HG03565 (cell line): ENCODE data around the gene GNAS.

ENCODE experiments used
- ATAC-seq: cut with Tn5 transposase; IDR thresholded peaks from one replicate; pipeline ENCODE4 v1.9.1; 2021; ENCODE audit warnings: mild to moderate bottlenecking, moderate library complexity; ENCODE audit not compliant: unreplicated experiment

Gene GNAS

GRCh38 chr20:58877976-58878360 lies 25.5 kb downstream of the GNAS start:
- no peak for ATAC-seq

GRCh38 chr20:58878399-58878798 lies 25.9 kb downstream of the GNAS start:
- no peak for ATAC-seq

GRCh38 chr20:58880441-58880840 lies 27.9 kb downstream of the GNAS start:
- no peak for ATAC-seq

GRCh38 chr20:58880994-58881752 lies 28.7 kb downstream of the GNAS start:
- no peak for ATAC-seq

- no peak for ATAC-seq
Measured at GRCh38 chr20:58882704-58883089, 30.2 kb downstream of the GNAS start.

- ATAC-seq, result no peak
Measured at GRCh38 chr20:58883241-58883691, 30.8 kb downstream of the GNAS start.

GRCh38 chr20:58884966-58885365 lies 32.5 kb downstream of the GNAS start:
- ATAC-seq, result no peak

- ATAC-seq, result no peak
Measured at GRCh38 chr20:58886546-58886945, 34.0 kb downstream of the GNAS start.

GRCh38 chr20:58888103-58888502 lies 35.6 kb downstream of the GNAS start:
- ATAC-seq, result no peak

GRCh38 chr20:58888521-58889333 lies 36.2 kb downstream of the GNAS start:
- peak; percentile 28 for ATAC-seq

GRCh38 chr20:58889334-58889760 lies 36.8 kb downstream of the GNAS start:
- ATAC-seq, result no peak

- ATAC-seq, result no peak
Measured at GRCh38 chr20:58889798-58890517, 37.4 kb downstream of the GNAS start.

GRCh38 chr20:58890518-58891085 lies 38.1 kb downstream of the GNAS start:
- ATAC-seq, result no peak

GRCh38 chr20:58891086-58891717 lies 38.7 kb downstream of the GNAS start:
- no peak for ATAC-seq

- ATAC-seq, result no peak
Measured at GRCh38 chr20:58891718-58892140, 39.2 kb downstream of the GNAS start.

GRCh38 chr20:58892141-58892931 lies 39.8 kb downstream of the GNAS start:
- no peak for ATAC-seq

- ATAC-seq, result no peak
Measured at GRCh38 chr20:58892932-58893224, 40.4 kb downstream of the GNAS start.

- ATAC-seq, result no peak
Measured at GRCh38 chr20:58893355-58894120, 41.0 kb downstream of the GNAS start.
